Middle frontal gyrus (tissue), 1 donor: ENCODE measurements around the gene GRK3.

Experiments used
- DNase-seq: peaks from one replicate; pipeline ENCODE4 v3.0.0-alpha.2; 2015; ENCODE audit warnings: low spot score; ENCODE audit errors: extremely low spot score

Gene GRK3

DNA sequence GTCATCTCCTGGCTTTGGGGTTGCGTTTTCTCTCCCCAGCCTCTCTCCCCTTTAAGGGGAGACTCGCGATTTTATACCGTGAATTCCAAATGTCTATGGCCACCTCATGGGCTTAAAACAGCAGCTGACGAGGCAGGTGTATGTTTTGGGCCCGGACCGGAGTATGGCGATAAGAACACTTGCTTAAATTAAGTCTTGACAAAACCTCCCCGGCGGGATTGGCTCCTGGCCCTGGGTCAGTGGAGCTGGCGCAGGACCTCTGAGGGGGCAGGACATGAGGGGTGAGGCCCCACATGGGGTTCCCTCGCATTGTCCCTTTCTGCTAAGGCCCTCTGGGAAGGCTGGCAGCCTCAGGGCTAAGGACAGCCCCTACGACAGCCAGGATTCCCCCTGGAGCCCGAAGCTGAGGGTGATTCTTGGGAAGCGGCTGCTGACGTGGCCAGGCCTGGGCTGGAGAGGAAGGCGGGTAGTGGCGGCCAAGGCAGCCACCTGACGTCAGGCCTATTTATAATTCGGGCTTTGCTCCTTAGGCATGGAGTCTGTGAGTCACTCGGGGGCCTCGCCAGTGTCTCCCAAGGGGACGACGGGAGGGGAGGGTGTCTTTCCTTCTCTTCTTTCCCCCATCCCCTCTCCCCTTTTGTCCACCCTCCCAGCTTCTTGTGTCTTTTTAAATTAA, 190.2 kb downstream of the GRK3 start:
- DNase-seq: no peak

DNA sequence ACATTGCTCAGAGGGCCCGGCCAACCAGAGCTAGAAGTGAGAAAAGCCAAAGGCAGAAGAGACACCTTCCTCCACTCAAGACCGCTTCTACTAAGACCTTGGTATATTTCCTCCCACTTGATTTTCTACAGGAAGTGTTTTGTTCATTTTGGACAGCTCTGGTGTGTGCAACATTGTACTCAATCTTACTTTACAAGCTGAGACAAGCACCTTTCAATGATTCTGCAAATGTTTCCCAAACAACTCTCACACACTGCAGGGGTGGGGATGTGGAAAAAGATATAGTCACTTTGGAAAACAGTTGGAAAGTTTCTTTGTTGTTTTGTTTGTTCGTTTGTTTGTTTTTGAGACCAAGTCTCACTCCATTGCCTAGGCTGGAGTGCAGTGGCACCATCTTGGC, 193.2 kb downstream of the GRK3 start:
- no peak for DNase-seq

DNA sequence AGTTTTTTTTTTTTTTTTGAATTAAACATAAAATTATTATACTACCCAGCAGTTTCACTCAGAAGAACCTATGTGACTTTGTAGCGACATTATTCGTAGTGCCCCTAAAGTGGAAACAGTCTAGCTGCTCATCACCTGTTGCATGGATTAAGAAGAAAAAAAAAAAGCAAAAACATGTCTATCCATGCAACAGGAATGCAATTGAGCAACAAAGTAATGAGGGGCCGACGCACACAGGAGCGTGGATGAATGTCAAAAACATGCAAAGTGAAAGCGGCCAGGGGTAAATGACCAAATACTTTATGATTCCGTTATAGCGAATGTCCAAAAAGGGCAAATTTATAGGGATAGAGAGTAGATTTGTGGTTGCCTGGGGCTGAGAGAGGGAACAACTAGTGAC, 193.8 kb downstream of the GRK3 start:
- no peak for DNase-seq

- no peak for DNase-seq
Observed at GRCh38 chr22:25759825-25760231, 195.4 kb downstream of the GRK3 start.

- no peak for DNase-seq
Observed at GRCh38 chr22:25760294-25760693, 195.8 kb downstream of the GRK3 start.

DNA sequence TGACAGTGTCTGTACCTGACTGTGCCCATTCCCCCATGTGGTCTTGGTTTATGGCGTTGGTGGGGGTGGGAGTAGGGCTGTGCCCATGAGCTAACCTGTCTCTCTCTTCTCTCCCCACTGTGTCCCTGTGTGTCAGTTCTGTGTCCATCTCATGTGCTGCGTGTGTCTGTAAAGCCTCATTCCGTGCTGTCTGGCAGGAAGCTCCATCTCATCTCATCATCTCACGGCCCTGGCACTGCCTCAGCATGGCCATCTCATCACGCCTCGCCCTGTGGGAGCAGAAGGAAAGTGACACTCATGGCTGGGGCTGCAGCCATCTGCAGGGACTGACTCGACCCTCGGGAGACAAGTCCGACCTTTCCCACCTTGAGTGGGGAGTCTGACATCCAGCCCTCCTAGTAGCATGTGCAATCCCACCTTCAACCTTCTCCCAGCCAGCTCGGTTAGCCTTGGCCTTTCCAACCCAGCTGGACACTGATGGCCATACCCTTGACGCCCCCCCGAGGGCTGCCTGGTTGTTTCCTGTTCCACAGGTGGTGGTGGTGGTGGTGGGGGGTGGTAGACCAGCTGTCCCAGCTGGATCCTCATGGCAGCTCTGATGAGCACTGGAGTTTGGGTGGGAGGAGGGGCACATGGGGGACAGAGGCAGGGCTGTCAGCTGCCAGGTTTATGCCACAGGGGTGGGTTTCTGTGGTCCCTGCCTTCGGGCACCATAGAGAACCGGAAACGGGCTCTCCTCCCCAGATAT, 196.5 kb downstream of the GRK3 start:
- DNase-seq: no peak

- no peak for DNase-seq
Observed at GRCh38 chr22:25762147-25762546, 197.7 kb downstream of the GRK3 start.

GRCh38 chr22:25763239-25763777, 198.8 kb downstream of the GRK3 start:
- no peak for DNase-seq

- DNase-seq: no peak
Observed at GRCh38 chr22:25764270-25765015, 200.0 kb downstream of the GRK3 start.

DNA sequence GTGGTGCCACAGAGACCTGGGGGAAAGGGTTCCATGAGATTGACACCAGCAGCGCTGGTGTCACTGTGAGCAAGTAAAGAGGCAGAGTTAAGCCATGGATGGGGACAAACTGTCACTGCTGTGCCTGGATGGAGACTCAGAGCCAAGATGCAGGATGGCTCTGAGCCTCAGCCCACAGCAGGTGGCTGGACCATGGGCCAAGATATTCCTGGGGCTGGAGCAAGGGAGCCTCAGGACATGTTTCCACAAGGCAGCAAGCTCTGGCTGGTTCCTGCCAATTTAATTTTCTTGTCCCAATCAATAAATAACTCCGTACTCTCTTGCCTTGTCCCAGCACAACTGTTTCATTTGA, 200.5 kb downstream of the GRK3 start:
- no peak for DNase-seq

DNA sequence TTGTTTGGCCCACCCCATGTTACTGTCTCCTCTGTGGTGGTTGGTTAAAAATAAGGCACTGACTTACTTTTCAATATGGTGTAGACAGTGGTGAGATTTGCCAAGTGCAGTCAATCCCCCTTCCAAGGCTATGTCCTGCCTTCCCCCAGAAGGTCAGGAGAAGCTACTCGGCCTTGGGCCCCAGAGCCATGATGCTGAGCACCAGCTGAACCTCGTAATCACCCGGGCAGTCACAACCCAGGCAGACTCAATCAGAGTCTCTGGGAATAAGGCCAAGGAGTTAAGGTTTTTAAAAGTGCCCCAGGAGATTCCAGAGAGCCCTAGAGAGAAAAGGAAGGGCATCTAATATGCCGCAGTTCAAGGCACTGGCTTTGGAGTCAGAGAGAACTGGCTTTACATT, 201.3 kb downstream of the GRK3 start:
- no peak for DNase-seq

DNA sequence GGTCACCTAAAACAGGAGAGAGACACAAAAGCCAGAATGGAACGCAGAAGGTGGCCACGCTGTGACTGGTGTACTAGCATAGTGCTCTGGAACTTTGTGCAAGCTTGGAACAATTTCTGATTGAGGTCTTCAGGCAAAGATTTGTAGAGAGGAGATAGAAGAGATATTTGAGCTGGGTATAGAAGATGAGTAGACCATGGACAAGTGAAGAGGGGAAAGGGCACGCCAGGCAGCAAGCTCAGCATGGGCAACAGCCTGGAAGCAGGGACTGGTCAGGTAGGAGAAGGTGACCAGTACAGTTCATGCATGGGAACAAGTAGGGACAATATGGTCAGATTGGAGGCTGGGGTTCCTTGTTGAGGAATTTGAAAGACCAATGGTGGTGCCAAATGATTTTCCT, 201.9 kb downstream of the GRK3 start:
- DNase-seq: no peak

GRCh38 chr22:25770333-25770732, 205.9 kb downstream of the GRK3 start:
- DNase-seq: no peak

- DNase-seq: no peak
Observed at GRCh38 chr22:25772288-25772687, 207.8 kb downstream of the GRK3 start.

DNA sequence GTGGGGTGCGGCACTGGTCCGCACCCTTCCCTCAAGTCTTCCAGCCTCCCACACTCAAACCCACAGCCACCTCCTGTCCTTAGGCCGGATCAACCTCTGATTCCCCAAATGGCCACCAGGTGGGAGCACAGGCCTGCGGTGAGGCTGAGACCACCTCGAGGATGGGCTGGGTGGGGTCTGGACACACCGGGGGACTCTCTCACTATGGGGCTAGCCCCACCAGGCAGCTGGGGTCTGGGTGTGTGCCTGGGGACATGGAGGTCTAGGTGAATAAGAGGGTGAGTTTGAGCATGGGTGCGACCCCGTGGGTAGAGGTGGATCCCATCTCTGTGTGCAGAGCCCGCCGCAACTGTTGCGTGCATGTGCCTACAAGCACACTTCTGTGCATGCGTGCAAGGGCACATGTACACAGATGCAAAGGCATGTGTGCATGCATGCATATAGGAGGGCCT, 210.1 kb downstream of the GRK3 start:
- no peak for DNase-seq

GRCh38 chr22:25775531-25775930, 211.1 kb downstream of the GRK3 start:
- DNase-seq: no peak

- no peak for DNase-seq
Observed at GRCh38 chr22:25777411-25777810, 212.9 kb downstream of the GRK3 start.

DNA sequence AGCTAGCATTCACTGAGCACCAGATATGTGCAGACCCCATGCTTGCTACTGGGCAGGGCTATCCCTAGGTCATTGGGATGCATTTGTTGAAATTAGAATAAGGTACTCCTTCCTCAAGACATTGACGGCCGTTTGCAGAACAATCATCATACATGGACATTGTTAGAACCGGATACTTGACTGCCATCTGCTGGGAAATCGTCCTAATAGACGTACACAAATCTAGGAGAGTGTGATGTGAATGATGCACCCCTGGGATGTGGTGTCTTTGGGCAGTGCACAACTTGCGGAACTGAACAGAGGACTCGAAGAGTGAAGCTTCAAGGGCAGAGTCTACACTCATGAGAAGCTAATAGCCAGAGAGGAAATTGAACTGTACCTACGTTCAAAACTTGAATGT, 213.4 kb downstream of the GRK3 start:
- no peak for DNase-seq
